SK-N-SH (cell line): ENCODE measurements around the gene INAVA. TPM values are rescaled to one million over a fixed set of nuclear protein-coding genes. Genes with fewer than 3 reads are reported as not detected.
"Not testable (repeated sequence)": the region's sequence is repeated elsewhere in the genome, so short reads cannot be mapped to it uniquely, and the experiment has no call there.

Source experiments
- CTCF ChIA-PET: fragments of 300-600, 350-600 bp; formaldehyde crosslinking; extraction: SDS; loops from one replicate; lab custom pipeline; 2021; lab: Yijun Ruan, JAX
- POLR2A ChIA-PET: fragments of 350-600 bp; sonication (Branson Sonifier 250); formaldehyde crosslinking; extraction: SDS; loops from one replicate; lab custom pipeline; 2020; ENCODE audit warnings: antibody characterized with exemption, inconsistent platforms; lab: Yijun Ruan, JAX
- DNase-seq: peaks from one replicate; pipeline ENCODE4 v3.0.0; 2012
- H2AFZ ChIP-seq: fragments of 200-600 bp; sonication (generic); 2 replicates; pipeline ENCODE4 v1.8.1; 2016; ENCODE audit warnings: antibody characterized with exemption, mild to moderate bottlenecking, low read depth
- H3F3A ChIP-seq: fragments of 200-600 bp; sonication (generic); replicated peaks from 2 replicates; pipeline ENCODE3; 2016; ENCODE audit warnings: antibody characterized with exemption, mild to moderate bottlenecking; ENCODE audit not compliant: insufficient read depth
- H3K27ac ChIP-seq, 2 experiments: fragments of 200-500 bp in 1 of 2; fragments of 200-600 bp in 1 of 2; sonication (Bioruptor generic) in 1 of 2; sonication (generic), shearing (Covaris generic) in 1 of 2; 2 replicates each; pipeline versions ENCODE4 v1.5.1 to v1.6.1; 2014 to 2016; ENCODE audit warnings: low read depth in 2 of 2, inconsistent platforms in 1 of 2, low read length in 1 of 2, mild to moderate bottlenecking in 1 of 2, mixed read lengths in 1 of 2
- H3K27me3 ChIP-seq: fragments of 200-600 bp; sonication (generic), shearing (Covaris generic); 2 replicates; pipeline ENCODE4 v1.6.1; 2016; ENCODE audit warnings: mixed run types; ENCODE audit not compliant: insufficient read depth
- H3K36me3 ChIP-seq, 2 experiments: fragments of 200-500 bp in 1 of 2; fragments of 200-600 bp in 1 of 2; sonication (Bioruptor generic) in 1 of 2; sonication (generic) in 1 of 2; replicated peaks in 1 of 2; 2 replicates each; pipeline versions ENCODE3 to v1.5.1; 2014 to 2016; ENCODE audit warnings: low read length in 1 of 2, mild to moderate bottlenecking in 1 of 2; ENCODE audit not compliant: insufficient read depth in 2 of 2, control insufficient read depth in 1 of 2
- H3K4me1 ChIP-seq, 2 experiments: fragments of 200-500 bp in 1 of 2; fragments of 200-600 bp in 1 of 2; sonication (Bioruptor generic) in 1 of 2; sonication (generic), shearing (Covaris generic) in 1 of 2; 2 replicates each; pipeline versions ENCODE4 v1.5.1 to v1.6.1; 2014 to 2016; ENCODE audit warnings: low read depth in 1 of 2, low read length in 1 of 2, mixed run types in 1 of 2; ENCODE audit not compliant: insufficient read depth in 2 of 2, control insufficient read depth in 1 of 2
- H3K4me2 ChIP-seq: fragments of 200-600 bp; sonication (generic), shearing (Covaris generic); 2 replicates; pipeline ENCODE4 v1.6.1; 2017; ENCODE audit warnings: mixed run types
- H3K4me3 ChIP-seq, 2 experiments: fragments of 200-500 bp in 1 of 2; fragments of 200-600 bp in 1 of 2; sonication (Bioruptor generic) in 1 of 2; sonication (generic), shearing (Covaris generic) in 1 of 2; 2 replicates each; pipeline versions ENCODE4 v1.5.1 to v1.8.1; 2014 to 2016; ENCODE audit warnings: low read depth in 2 of 2, inconsistent platforms in 1 of 2, low read length in 1 of 2, mild to moderate bottlenecking in 1 of 2, mixed read lengths in 1 of 2, moderate library complexity in 1 of 2
- H3K79me2 ChIP-seq: fragments of 200-600 bp; sonication (generic); 2 replicates; pipeline ENCODE4 v1.8.1; 2017; ENCODE audit warnings: mild to moderate bottlenecking; ENCODE audit not compliant: insufficient read depth
- H3K9ac ChIP-seq: fragments of 200-600 bp; sonication (generic); 2 replicates; pipeline ENCODE4 v1.6.1; 2017; ENCODE audit warnings: mixed run types
- H3K9me2 ChIP-seq: fragments of 200-600 bp; sonication (generic); 2 replicates; pipeline ENCODE4 v1.6.1; 2017; ENCODE audit warnings: mixed run types
- H3K9me3 ChIP-seq: fragments of 200-600 bp; sonication (generic); 2 replicates; pipeline ENCODE4 v1.6.1; 2017; ENCODE audit warnings: mixed run types, mild to moderate bottlenecking, moderate library complexity
- H4K20me1 ChIP-seq: fragments of 200-600 bp; sonication (generic); 2 replicates; pipeline ENCODE4 v1.6.1; 2017; ENCODE audit warnings: mild to moderate bottlenecking, mixed run types; ENCODE audit not compliant: insufficient read depth
- CHD2 ChIP-seq: fragments of 150-350 bp; IDR thresholded peaks from 2 replicates; pipeline ENCODE4 v1.6.1; 2018; ENCODE audit warnings: low read length; ENCODE audit not compliant: partially characterized antibody
- ELF1 ChIP-seq: IDR thresholded peaks from 2 replicates; pipeline ENCODE4 v1.4.0; 2012
- EZH2phosphoT487 ChIP-seq: fragments of 200-600 bp; sonication (generic); IDR thresholded peaks from 2 replicates; pipeline ENCODE4 v1.6.1; 2017; ENCODE audit warnings: low read depth, mixed run types, mild to moderate bottlenecking, antibody characterized with exemption, moderate library complexity, borderline replicate concordance
- FOSL2 ChIP-seq: IDR thresholded peaks from 2 replicates; pipeline ENCODE4 v1.4.0; 2012; ENCODE audit warnings: low read depth, mild to moderate bottlenecking, moderate library complexity, borderline replicate concordance
- FOXJ3 ChIP-seq: sonication (generic); formaldehyde crosslinking; IDR thresholded peaks from 2 replicates; pipeline ENCODE4 v1.5.1; 2020; ENCODE audit warnings: mild to moderate bottlenecking, missing genetic modification reagents
- GABPA ChIP-seq: IDR thresholded peaks from 2 replicates; pipeline ENCODE4 v1.4.0; 2012; ENCODE audit warnings: low read depth, mild to moderate bottlenecking
- JUND ChIP-seq: IDR thresholded peaks from 2 replicates; pipeline ENCODE4 v1.4.0; 2012
- POLR2AphosphoS5 ChIP-seq: IDR thresholded peaks from 2 replicates; pipeline ENCODE4 v1.6.1; 2012; ENCODE audit warnings: low read depth, low read length
- RAD21 ChIP-seq: IDR thresholded peaks from 2 replicates; pipeline ENCODE4 v1.6.1; 2012; ENCODE audit warnings: mild to moderate bottlenecking, low read length
- RCOR1 ChIP-seq: fragments of 150-350 bp; IDR thresholded peaks from 2 replicates; pipeline ENCODE4 v1.6.1; 2017; ENCODE audit warnings: antibody characterized with exemption, low read length
- SIN3A ChIP-seq: IDR thresholded peaks from 2 replicates; pipeline ENCODE4 v1.6.1; 2012; ENCODE audit warnings: low read depth, mild to moderate bottlenecking, low read length, moderate library complexity, borderline replicate concordance
- SMC3 ChIP-seq: IDR thresholded peaks from 2 replicates; pipeline ENCODE4 v1.6.1; 2012; ENCODE audit warnings: low read depth, low read length, improper control_type of control experiment
- TAF1 ChIP-seq: IDR thresholded peaks from 2 replicates; pipeline ENCODE4 v1.6.1; 2012; ENCODE audit warnings: low read depth, mild to moderate bottlenecking, low read length, moderate library complexity, borderline replicate concordance
- TEAD4 ChIP-seq: IDR thresholded peaks from 2 replicates; pipeline ENCODE4 v1.4.0; 2012; ENCODE audit warnings: mild to moderate bottlenecking, borderline replicate concordance; ENCODE audit not compliant: insufficient read depth
- YY1 ChIP-seq: IDR thresholded peaks from 2 replicates; pipeline ENCODE4 v1.4.0; 2012; ENCODE audit warnings: low read depth, mild to moderate bottlenecking
- WGBS: methylation state at CpG from one replicate; pipeline ENCODE4 v1.1.6; 2017; ENCODE audit warnings: low lambda C conversion rate; 5-methylcytosine and 5-hydroxymethylcytosine counted together
- polyA plus RNA-seq, 3 experiments: library from polyadenylated mRNA; depleted of rRNA; stranded (reverse); fragments of >200 nt; gene quantifications; 2 replicates each; pipeline ENCODE4 v1.2.3, GENCODE V29; 2012
- TF ChIP-seq, protein P1 (sequence below): fragments of 150-350 bp; IDR thresholded peaks from 2 replicates; pipeline ENCODE4 v1.6.1; 2016; ENCODE audit warnings: mild to moderate bottlenecking, low read depth, low read length
- TF ChIP-seq, protein P2 (sequence below): fragments of 200-600 bp; sonication (generic); IDR thresholded peaks from 2 replicates; pipeline ENCODE4 v1.6.1; 2017; ENCODE audit warnings: antibody characterized with exemption, mild to moderate bottlenecking, moderate library complexity

The INAVA gene
- polyA plus RNA-seq, 1 of the 3 experiments (the other 2 are of a cell fraction): 0.12 TPM

DNA sequence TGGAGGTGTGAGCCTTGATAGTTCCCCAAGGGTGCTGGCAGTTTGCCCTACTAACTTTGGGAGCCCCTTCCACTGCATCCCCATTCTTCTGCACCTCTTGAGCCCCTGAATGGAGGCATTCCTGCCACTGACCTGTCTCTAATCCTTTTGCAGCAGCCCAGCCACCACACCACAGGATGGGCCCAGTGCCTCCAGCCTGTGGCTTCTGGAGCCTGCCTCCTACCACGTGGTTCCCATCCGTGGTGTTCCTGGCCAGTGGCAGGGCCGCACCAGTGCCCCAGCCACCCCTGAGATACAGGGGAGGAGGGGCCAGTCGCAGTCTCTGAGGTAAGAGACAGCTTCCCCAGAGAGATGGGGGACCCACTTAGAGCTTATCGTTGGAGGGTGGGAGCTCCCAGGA is 14.4 kb downstream of the INAVA start:
- DNase-seq: no peak
- no peak overlapping the region for H3K27ac ChIP-seq
- H3K4me1 ChIP-seq: no peaks in the 10 kb centered on the region
- ChIA-PET CTCF (interaction anchor here (1.3 kb wide), 1 partner anchor 18 kb away, joined by 6 read pairs; no protein-coding TSS in a partner anchor), POLR2A (no interaction called here)
- WGBS: 66% methylated on average over 3 of the region's 5 CpGs
- H4K20me1 ChIP-seq: no peaks in the 10 kb centered on the region
- TF ChIP-seq YY1: no peak
- no peak overlapping the region for H3K4me3 ChIP-seq
- H3K9me3 ChIP-seq: no peaks in the 10 kb centered on the region
- H2AFZ ChIP-seq: no peak overlapping the region
- no peaks in the 10 kb centered on the region for H3K79me2 ChIP-seq
- H3K36me3 ChIP-seq: no peaks in the 10 kb centered on the region
- H3F3A ChIP-seq: no peaks in the 10 kb centered on the region
- H3K9me2 ChIP-seq: no peaks in the 10 kb centered on the region
- H3K4me2 ChIP-seq: no peak overlapping the region
- H3K27me3 ChIP-seq: no peaks in the 10 kb centered on the region
- H3K9ac ChIP-seq: no peak overlapping the region

DNA sequence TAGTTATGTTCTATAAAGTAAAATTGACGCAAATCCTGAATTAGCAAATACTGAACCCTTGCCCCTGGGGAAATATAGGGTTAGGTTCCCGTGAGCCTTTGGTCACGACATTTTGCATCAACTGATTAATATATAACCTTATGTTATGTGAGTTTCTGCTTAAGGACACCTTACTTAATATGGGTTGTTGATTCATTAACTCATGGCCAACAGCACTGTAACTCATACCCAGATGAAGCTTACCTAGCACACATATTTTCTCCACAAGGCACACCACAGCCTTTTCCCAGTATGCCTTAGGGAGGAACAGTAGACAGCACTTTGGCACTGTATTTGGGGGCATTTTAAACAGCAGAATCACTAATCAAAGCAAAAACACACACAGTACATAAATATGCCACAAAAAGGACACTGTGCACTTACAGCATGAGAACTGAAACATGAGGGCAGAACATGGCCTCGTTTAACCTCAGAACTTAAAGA is 15.1 kb downstream of the INAVA start:
- WGBS: 81% methylated on average over 4 of the region's 4 CpGs
- no peak for DNase-seq
- H4K20me1 ChIP-seq: no peaks in the 10 kb centered on the region
- H3K27ac ChIP-seq: no peak overlapping the region
- H3K9ac ChIP-seq: no peak overlapping the region
- no peaks in the 10 kb centered on the region for H3K4me1 ChIP-seq
- H3K4me2 ChIP-seq: no peak overlapping the region
- H3K4me3 ChIP-seq: no peak overlapping the region
- no peak overlapping the region for H2AFZ ChIP-seq
- no peaks in the 10 kb centered on the region for H3K27me3 ChIP-seq
- H3K79me2 ChIP-seq: no peaks in the 10 kb centered on the region
- H3K9me3 ChIP-seq: no peaks in the 10 kb centered on the region
- TF ChIP-seq SIN3A (no peak), RCOR1 (no peak), TEAD4 (no peak), FOSL2 (no peak), JUND (no peak)
- H3K36me3 ChIP-seq: no peaks in the 10 kb centered on the region
- CTCF ChIA-PET: no interaction called here
- POLR2A ChIA-PET: no interaction called here
- no peaks in the 10 kb centered on the region for H3K9me2 ChIP-seq
- H3F3A ChIP-seq: no peaks in the 10 kb centered on the region

DNA sequence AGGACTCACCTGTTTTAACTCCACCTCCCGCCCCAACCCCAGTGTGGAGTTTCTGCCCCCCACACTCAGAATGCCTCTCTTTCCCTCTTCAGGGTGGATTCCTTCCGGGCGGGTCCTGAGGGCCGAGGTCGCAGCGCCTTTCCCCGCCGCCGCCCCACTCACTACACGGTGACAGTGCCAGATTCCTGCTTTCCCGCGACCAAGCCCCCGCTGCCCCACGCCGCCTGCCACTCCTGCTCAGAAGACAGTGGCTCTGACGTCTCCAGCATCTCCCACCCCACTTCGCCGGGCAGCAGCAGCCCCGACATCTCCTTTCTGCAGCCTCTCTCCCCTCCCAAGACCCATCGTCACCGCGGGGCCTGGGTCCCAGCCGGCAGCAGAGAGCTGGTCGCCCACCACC is 16.7 kb downstream of the INAVA start:
- Histone ChIP-seq H3K9me2 (no peaks in the 10 kb centered on the region), H2AFZ (no peak overlapping the region), H3K79me2 (no peaks in the 10 kb centered on the region), H4K20me1 (no peaks in the 10 kb centered on the region), H3F3A (no peaks in the 10 kb centered on the region), H3K27me3 (no peaks in the 10 kb centered on the region), H3K36me3 (no peaks in the 10 kb centered on the region), H3K4me2 (no peak overlapping the region), H3K4me3 (no peak overlapping the region), H3K27ac (no peak overlapping the region), H3K9me3 (no peaks in the 10 kb centered on the region), H3K9ac (no peak overlapping the region), H3K4me1 (no peaks in the 10 kb centered on the region)
- TF ChIP-seq RCOR1: no peak
- no peak for TF ChIP-seq TEAD4
- TF ChIP-seq, protein P1, sequence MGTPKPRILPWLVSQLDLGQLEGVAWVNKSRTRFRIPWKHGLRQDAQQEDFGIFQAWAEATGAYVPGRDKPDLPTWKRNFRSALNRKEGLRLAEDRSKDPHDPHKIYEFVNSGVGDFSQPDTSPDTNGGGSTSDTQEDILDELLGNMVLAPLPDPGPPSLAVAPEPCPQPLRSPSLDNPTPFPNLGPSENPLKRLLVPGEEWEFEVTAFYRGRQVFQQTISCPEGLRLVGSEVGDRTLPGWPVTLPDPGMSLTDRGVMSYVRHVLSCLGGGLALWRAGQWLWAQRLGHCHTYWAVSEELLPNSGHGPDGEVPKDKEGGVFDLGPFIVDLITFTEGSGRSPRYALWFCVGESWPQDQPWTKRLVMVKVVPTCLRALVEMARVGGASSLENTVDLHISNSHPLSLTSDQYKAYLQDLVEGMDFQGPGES: no peak
- TF ChIP-seq SMC3: no peak
- TF ChIP-seq TAF1: no peak
- no peak for TF ChIP-seq JUND
- TF ChIP-seq ELF1: no peak
- TF ChIP-seq RAD21: no peak
- TF ChIP-seq YY1: no peak
- TF ChIP-seq EZH2phosphoT487: no peak
- no peak for TF ChIP-seq CHD2
- no peak for TF ChIP-seq POLR2AphosphoS5
- TF ChIP-seq GABPA: no peak
- TF ChIP-seq FOXJ3: no peak
- no peak for TF ChIP-seq FOSL2
- TF ChIP-seq, protein P2, sequence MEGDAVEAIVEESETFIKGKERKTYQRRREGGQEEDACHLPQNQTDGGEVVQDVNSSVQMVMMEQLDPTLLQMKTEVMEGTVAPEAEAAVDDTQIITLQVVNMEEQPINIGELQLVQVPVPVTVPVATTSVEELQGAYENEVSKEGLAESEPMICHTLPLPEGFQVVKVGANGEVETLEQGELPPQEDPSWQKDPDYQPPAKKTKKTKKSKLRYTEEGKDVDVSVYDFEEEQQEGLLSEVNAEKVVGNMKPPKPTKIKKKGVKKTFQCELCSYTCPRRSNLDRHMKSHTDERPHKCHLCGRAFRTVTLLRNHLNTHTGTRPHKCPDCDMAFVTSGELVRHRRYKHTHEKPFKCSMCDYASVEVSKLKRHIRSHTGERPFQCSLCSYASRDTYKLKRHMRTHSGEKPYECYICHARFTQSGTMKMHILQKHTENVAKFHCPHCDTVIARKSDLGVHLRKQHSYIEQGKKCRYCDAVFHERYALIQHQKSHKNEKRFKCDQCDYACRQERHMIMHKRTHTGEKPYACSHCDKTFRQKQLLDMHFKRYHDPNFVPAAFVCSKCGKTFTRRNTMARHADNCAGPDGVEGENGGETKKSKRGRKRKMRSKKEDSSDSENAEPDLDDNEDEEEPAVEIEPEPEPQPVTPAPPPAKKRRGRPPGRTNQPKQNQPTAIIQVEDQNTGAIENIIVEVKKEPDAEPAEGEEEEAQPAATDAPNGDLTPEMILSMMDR: no peak
- ChIA-PET POLR2A (no interaction called here), CTCF (no interaction called here)
- WGBS: 91% methylated on average over 23 of the region's 24 CpGs
- DNase-seq: no peak

DNA sequence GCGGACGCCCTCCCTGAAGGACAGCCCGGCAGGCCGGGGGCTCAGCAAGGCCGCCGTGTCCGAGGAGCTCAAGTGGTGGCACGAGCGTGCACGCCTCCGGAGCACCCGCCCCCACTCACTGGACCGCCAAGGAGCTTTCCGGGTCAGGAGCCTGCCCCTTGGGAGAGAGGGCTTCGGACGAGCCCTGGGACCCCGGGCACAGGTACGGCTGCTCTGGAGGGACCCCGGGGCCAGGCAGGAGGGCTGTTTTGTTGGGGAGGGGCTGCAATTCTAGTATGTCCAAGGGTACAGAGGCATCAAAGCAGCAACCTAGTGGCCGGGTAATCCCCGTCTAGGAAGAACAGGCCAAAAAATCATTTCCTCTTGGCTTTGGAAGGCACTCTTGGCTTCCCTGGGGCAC is 17.2 kb downstream of the INAVA start:
- H3K9me2 ChIP-seq, H3K4me1 ChIP-seq, H3K9ac ChIP-seq, H3K4me3 ChIP-seq, H3K79me2 ChIP-seq, H3F3A ChIP-seq, POLR2A ChIA-PET, H3K27ac ChIP-seq, H2AFZ ChIP-seq, H3K27me3 ChIP-seq, DNase-seq, H3K9me3 ChIP-seq, H4K20me1 ChIP-seq, H3K36me3 ChIP-seq, H3K4me2 ChIP-seq: not testable (repeated sequence)
- CTCF ChIA-PET: interaction anchor here (1.5 kb wide), 1 partner anchor 21 kb away, joined by 6 read pairs; no protein-coding TSS in a partner anchor
- WGBS: 94% methylated on average over 2 of the region's 21 CpGs
